Measurements from ENCODE around the gene FLCN.
"Not testable (repeated sequence)": the region's sequence is repeated elsewhere in the genome, so short reads cannot be mapped to it uniquely, and the experiment has no call there.

The FLCN gene

GRCh38 chr17:17255689-17256088, 18.7 kb upstream of the FLCN start:
- not testable (repeated sequence) for H3K9ac ChIP-seq (ENCODE audit: low read depth, low read length); H3K4me3 ChIP-seq (ENCODE audit: low read length)
- H3K36me3 ChIP-seq (ENCODE audit: insufficient read depth, low read depth, low read length), result peaks cover 87% of the 10 kb centered on the region

GRCh38 chr17:17254036-17254435, 17.1 kb upstream of the FLCN start:
- no peaks in the 10 kb centered on the region for H3K9me3 ChIP-seq (ENCODE audit: insufficient read depth, low read depth, low read length)
- H3K9ac ChIP-seq (ENCODE audit: low read depth, low read length), result no peak overlapping the region
- no peak overlapping the region for H3K27ac ChIP-seq (ENCODE audit: low read length)
- H3K36me3 ChIP-seq (ENCODE audit: insufficient read depth, low read depth, low read length), result peaks cover 82% of the 10 kb centered on the region
- H3K4me1 ChIP-seq (ENCODE audit: insufficient read depth, low read length), result no peaks in the 10 kb centered on the region
- no peak overlapping the region for H3K4me3 ChIP-seq (ENCODE audit: low read length)
- no peaks in the 10 kb centered on the region for H3K27me3 ChIP-seq (ENCODE audit: insufficient read depth, low read length)

More at GRCh38 chr17:17255689-17256088, 18.7 kb upstream of the FLCN start:
- not testable (repeated sequence) for H3K4me1 ChIP-seq (ENCODE audit: insufficient read depth, low read length); H3K27ac ChIP-seq (ENCODE audit: low read length); H3K9me3 ChIP-seq (ENCODE audit: insufficient read depth, low read depth, low read length); H3K27me3 ChIP-seq (ENCODE audit: insufficient read depth, low read length)

DNA sequence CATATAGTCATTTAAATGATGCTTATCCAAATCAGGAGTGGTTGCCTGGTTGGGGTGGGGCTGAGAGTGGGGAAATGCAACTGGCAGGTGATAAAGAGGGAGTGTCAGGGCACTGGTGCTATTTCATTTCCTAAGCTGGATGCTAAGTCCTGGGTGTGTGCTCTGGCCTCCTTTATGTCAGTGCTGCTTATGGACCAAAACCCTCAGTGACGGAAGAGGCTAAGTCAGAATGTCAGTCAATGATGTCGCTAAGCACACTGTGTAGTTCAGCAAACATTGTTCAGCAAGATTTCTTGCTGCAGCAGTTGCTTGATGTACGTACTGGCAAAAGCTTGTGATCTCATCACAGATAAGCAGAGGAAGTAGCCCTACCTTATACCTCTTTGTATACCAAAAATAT, 16.4 kb upstream of the FLCN start:
- Histone ChIP-seq H3K9me3 (ENCODE audit: insufficient read depth, low read depth, low read length) (no peaks in the 10 kb centered on the region), H3K27ac (ENCODE audit: low read length) (no peak overlapping the region), H3K4me1 (ENCODE audit: insufficient read depth, low read length) (no peaks in the 10 kb centered on the region), H3K36me3 (ENCODE audit: insufficient read depth, low read depth, low read length) (peaks cover 82% of the 10 kb centered on the region), H3K9ac (ENCODE audit: low read depth, low read length) (no peak overlapping the region), H3K4me3 (ENCODE audit: low read length) (no peak overlapping the region), H3K27me3 (ENCODE audit: insufficient read depth, low read length) (no peaks in the 10 kb centered on the region)

DNA sequence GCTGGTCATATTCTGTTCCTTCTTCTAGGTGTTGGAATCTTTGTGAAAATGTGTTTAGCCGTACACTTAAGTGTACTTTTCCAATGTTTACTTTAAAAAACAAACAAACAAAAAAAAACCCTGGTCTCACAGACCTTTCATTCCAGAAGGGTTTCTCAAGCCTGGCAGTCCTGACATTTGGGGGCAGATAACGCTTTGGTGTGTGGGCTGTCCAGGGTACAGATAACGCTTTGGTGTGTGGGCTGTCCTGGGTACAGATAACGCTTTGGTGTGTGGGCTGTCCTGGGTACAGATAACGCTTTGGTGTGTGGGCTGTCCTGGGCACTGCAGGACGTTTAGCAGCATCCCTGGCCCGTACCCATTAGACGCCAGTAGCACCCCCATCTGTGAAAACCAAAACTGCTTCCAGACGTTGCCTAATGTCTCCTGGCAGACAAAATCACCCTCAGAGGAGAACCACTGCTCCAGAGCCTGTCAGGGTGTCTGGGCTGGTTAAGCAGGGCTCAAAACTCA, 15.2 kb upstream of the FLCN start:
- Histone ChIP-seq H3K9ac (ENCODE audit: low read depth, low read length) (no peak overlapping the region), H3K4me3 (ENCODE audit: low read length) (no peak overlapping the region), H3K4me1 (ENCODE audit: insufficient read depth, low read length) (no peaks in the 10 kb centered on the region), H3K9me3 (ENCODE audit: insufficient read depth, low read depth, low read length) (no peaks in the 10 kb centered on the region), H3K27ac (ENCODE audit: low read length) (no peak overlapping the region), H3K27me3 (ENCODE audit: insufficient read depth, low read length) (no peaks in the 10 kb centered on the region), H3K36me3 (ENCODE audit: insufficient read depth, low read depth, low read length) (peaks cover 85% of the 10 kb centered on the region)

DNA sequence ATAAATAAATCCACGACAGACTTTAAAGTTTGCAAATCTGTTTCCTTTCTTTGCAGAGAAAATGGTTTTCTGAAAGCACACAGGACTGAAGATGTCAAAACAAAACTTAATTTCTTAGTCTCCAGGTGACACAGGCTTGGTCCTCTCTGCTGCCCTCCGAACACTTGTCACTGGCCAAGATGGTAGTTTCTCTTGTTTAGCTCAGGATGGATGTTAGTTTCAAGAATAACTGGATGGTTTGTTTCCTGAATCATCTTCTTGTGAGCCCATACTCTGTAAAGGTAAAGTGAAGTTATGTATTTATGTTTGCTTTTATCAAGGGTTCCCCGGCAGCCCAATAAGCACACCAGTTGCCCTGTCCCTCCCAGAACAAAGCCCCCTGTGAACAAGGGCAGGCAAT, 9.9 kb upstream of the FLCN start:
- H3K4me1 ChIP-seq (ENCODE audit: insufficient read depth, low read length), result no peaks in the 10 kb centered on the region
- H3K4me3 ChIP-seq (ENCODE audit: low read length), result no peak overlapping the region
- H3K27me3 ChIP-seq (ENCODE audit: insufficient read depth, low read length), result no peaks in the 10 kb centered on the region
- peaks cover 55% of the 10 kb centered on the region for H3K36me3 ChIP-seq (ENCODE audit: insufficient read depth, low read depth, low read length)
- H3K9ac ChIP-seq (ENCODE audit: low read depth, low read length), result no peak overlapping the region
- H3K9me3 ChIP-seq (ENCODE audit: insufficient read depth, low read depth, low read length), result no peaks in the 10 kb centered on the region
- H3K27ac ChIP-seq (ENCODE audit: low read length), result no peak overlapping the region

DNA sequence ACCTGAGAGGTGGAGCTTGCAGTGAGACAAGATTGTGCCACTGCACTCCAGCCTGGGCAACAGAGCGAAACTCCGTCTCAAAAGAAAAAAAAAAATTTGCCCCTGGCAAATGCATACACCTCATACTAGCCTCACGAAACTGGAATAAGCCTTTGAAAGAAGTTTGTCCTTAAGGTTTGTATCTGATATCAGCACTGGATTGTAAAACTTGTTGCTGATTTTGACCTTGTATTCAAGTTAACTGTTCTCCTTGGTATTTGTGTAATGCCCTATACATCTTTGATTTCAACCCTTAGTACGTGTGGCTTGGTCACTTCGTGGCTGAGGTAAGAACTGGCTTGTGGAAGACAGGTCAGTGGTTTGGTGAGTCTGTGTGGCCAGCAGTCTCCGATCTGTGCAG, 6.2 kb upstream of the FLCN start:
- Histone ChIP-seq H3K27ac (ENCODE audit: low read length) (no peak overlapping the region), H3K27me3 (ENCODE audit: insufficient read depth, low read length) (no peaks in the 10 kb centered on the region), H3K4me3 (ENCODE audit: low read length) (no peak overlapping the region), H3K36me3 (ENCODE audit: insufficient read depth, low read depth, low read length) (peaks cover 27% of the 10 kb centered on the region), H3K4me1 (ENCODE audit: insufficient read depth, low read length) (no peaks in the 10 kb centered on the region), H3K9me3 (ENCODE audit: insufficient read depth, low read depth, low read length) (no peaks in the 10 kb centered on the region), H3K9ac (ENCODE audit: low read depth, low read length) (no peak overlapping the region)

DNA sequence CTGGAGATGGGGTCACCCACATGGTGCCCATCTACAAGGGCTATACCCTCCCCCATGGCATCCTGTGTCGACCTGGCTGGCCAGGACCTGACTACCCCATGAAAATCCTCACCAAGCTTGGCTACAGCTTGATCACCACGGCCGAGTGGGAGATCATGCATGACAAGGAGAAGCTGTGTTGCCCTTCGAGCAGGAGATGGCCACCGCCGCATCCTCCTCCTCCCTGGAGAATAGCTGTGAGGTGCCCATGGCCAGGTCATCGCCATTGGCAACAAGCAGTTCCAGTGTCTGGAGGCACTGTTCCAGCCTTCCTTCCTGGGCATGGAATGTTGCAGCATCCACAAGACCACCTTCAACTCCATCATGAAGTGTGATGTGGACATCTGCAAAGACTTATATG, 5.3 kb upstream of the FLCN start:
- Histone ChIP-seq H3K36me3 (ENCODE audit: insufficient read depth, low read depth, low read length) (peaks cover 18% of the 10 kb centered on the region), H3K27ac (ENCODE audit: low read length) (no peak overlapping the region), H3K4me1 (ENCODE audit: insufficient read depth, low read length) (no peaks in the 10 kb centered on the region), H3K27me3 (ENCODE audit: insufficient read depth, low read length) (no peaks in the 10 kb centered on the region), H3K4me3 (ENCODE audit: low read length) (no peak overlapping the region), H3K9ac (ENCODE audit: low read depth, low read length) (no peak overlapping the region), H3K9me3 (ENCODE audit: insufficient read depth, low read depth, low read length) (no peaks in the 10 kb centered on the region)

DNA sequence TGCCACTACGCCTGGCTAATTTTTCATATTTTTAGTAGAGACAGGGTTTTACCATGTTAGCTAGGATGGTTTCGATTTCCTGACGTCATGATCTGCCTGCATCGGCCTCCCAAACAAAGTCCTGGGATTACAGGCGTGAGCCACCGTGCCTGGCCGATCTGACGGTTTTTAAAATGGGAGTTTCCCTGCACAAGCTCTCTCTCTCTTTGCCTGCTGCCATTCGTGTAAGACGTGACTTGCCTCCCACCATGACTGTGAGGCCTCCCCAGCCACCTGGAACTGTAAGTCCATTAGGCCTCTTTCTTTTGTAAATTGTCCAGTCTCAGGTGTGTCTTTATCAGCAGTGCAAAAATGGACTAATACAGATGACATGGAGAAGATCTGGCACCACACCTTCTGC, 4.7 kb upstream of the FLCN start:
- Histone ChIP-seq H3K27me3 (ENCODE audit: insufficient read depth, low read length) (no peaks in the 10 kb centered on the region), H3K9me3 (ENCODE audit: insufficient read depth, low read depth, low read length) (no peaks in the 10 kb centered on the region), H3K4me3 (ENCODE audit: low read length) (no peak overlapping the region), H3K36me3 (ENCODE audit: insufficient read depth, low read depth, low read length) (peaks cover 12% of the 10 kb centered on the region), H3K9ac (ENCODE audit: low read depth, low read length) (no peak overlapping the region), H3K27ac (ENCODE audit: low read length) (no peak overlapping the region), H3K4me1 (ENCODE audit: insufficient read depth, low read length) (no peaks in the 10 kb centered on the region)

DNA sequence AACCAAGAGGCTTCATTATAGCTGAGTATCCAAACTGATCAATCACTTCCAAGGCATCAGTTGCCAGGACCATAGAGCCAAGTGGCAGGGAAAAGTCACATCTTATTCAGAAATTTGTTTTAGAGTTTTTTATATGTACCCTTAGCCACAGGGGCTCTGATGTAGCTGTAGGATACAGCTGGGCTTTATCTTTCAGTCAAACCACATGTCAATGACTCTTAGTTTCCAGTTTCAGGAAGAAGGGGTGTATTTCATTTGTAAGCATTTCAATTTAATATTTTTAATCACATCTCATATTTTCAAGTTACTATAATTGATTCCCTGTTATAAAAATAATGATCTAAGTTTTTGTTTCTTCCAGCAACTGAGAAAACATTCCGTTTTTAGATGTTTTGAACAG, 2.9 kb upstream of the FLCN start:
- Histone ChIP-seq H3K4me3 (ENCODE audit: low read length) (no peak overlapping the region), H3K27me3 (ENCODE audit: insufficient read depth, low read length) (no peaks in the 10 kb centered on the region), H3K9ac (ENCODE audit: low read depth, low read length) (no peak overlapping the region), H3K4me1 (ENCODE audit: insufficient read depth, low read length) (peaks cover 8% of the 10 kb centered on the region), H3K27ac (ENCODE audit: low read length) (no peak overlapping the region), H3K9me3 (ENCODE audit: insufficient read depth, low read depth, low read length) (no peaks in the 10 kb centered on the region), H3K36me3 (ENCODE audit: insufficient read depth, low read depth, low read length) (no peaks in the 10 kb centered on the region)

- Histone ChIP-seq H3K4me1 (ENCODE audit: insufficient read depth, low read length) (peaks cover 8% of the 10 kb centered on the region), H3K4me3 (ENCODE audit: low read length) (peak overlapping the region; percentile 96), H3K9me3 (ENCODE audit: insufficient read depth, low read depth, low read length) (no peaks in the 10 kb centered on the region), H3K27me3 (ENCODE audit: insufficient read depth, low read length) (no peaks in the 10 kb centered on the region), H3K9ac (ENCODE audit: low read depth, low read length) (peak overlapping the region; percentile 100), H3K36me3 (ENCODE audit: insufficient read depth, low read depth, low read length) (peaks cover 14% of the 10 kb centered on the region), H3K27ac (ENCODE audit: low read length) (peak overlapping the region; percentile 100)
Measured at GRCh38 chr17:17236295-17237025, 508 bp downstream of the FLCN start.

DNA sequence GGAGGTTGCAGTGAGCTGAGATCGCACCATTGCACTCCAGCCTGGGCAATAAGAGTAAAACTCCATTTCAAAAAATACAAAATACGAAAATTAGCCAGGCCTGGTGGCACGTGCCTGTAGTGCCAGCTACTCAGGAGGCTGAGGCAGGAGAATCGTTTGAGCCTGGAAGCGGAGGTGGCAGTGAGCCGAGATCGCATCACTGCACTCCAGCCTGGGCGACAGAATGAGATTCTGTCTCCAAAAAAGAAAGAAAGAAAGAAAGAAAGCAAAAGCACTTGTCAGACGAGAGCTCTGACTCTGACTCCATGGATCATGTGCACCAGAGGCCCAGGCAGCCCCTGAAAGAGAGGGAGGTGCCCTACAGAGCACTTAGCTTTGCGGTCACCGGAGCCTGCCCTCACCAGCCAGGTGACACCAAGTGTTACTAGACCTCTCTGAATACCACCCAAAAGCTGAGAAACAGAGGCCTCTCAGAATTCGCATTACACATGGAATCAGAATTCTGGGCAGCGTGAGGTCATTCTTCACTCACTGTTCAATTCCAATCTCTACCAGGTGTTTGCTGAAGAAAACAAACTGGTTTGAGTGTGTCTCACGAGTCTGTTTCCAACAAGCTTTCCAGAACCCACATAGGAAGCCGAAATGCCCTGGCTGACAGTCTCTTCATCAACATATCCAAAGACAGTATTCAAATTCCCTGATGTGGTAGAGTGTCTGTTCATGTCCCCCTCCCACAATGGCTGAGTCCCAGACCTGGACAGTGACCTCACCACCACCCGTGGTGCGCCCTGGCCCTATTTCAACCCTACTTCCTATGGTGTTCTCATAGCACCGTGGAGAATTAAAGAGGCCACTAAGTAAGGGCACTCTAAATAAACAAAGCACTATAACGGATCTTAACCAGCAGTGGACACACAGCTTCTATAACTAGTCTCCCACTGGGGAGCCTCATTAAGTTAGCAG, 1.5 kb downstream of the FLCN start:
- Histone ChIP-seq H3K9me3 (ENCODE audit: insufficient read depth, low read depth, low read length) (no peaks in the 10 kb centered on the region), H3K27me3 (ENCODE audit: insufficient read depth, low read length) (no peaks in the 10 kb centered on the region), H3K27ac (ENCODE audit: low read length) (no peak overlapping the region), H3K36me3 (ENCODE audit: insufficient read depth, low read depth, low read length) (peaks cover 20% of the 10 kb centered on the region), H3K9ac (ENCODE audit: low read depth, low read length) (peak overlapping the region; percentile 100; the same call in 1 of the 2 replicates), H3K4me3 (ENCODE audit: low read length) (peak overlapping the region; percentile 96), H3K4me1 (ENCODE audit: insufficient read depth, low read length) (peaks cover 8% of the 10 kb centered on the region)

DNA sequence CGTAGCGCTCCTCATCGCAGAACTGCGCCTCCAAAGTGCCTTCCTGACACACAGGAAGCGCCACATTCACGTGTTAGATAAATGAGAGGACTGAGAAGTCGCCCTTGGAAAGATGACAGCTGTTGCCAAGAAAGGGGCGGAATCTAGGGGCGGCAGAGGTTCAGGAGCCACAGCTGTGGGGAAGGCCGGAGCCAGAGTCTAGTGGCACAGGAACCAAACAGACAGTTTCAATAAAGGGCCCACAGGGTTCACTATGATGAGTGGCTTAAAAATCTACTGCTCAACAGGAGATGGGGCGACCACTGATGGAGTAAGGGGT, 4.7 kb downstream of the FLCN start:
- Histone ChIP-seq H3K36me3 (ENCODE audit: insufficient read depth, low read depth, low read length) (peaks cover 52% of the 10 kb centered on the region), H3K27ac (ENCODE audit: low read length) (no peak overlapping the region), H3K4me1 (ENCODE audit: insufficient read depth, low read length) (peaks cover 8% of the 10 kb centered on the region)

More for the DNA sequence above, 4.7 kb downstream of the FLCN start:
- no peak overlapping the region for H3K9ac ChIP-seq (ENCODE audit: low read depth, low read length)
- H3K27me3 ChIP-seq (ENCODE audit: insufficient read depth, low read length), result no peaks in the 10 kb centered on the region
- H3K4me3 ChIP-seq (ENCODE audit: low read length), result no peak overlapping the region
- H3K9me3 ChIP-seq (ENCODE audit: insufficient read depth, low read depth, low read length), result no peaks in the 10 kb centered on the region

Data from iPS-20b (cell line).